GM10266 (cell line): Measurements from ENCODE around the gene VPS13C.

ENCODE experiments used
- DNase-seq: peaks from one replicate; pipeline ENCODE4 v3.0.0; 2012; ENCODE audit errors: extremely low spot score
- CTCF ChIP-seq: IDR thresholded peaks from 2 replicates; pipeline ENCODE4 v1.5.1; 2012; ENCODE audit warnings: mild to moderate bottlenecking, low read depth; ENCODE audit not compliant: control insufficient read depth, insufficient read depth; ENCODE audit errors: missing control alignments

The VPS13C gene

GRCh38 chr15:61820951-61821350 lies 239.3 kb downstream of the VPS13C start:
- no peak for DNase-seq
- no peak for TF ChIP-seq CTCF

GRCh38 chr15:61820212-61820611 lies 240.0 kb downstream of the VPS13C start:
- no peak for TF ChIP-seq CTCF
- no peak for DNase-seq

- TF ChIP-seq CTCF, result no peak
- DNase-seq, result no peak
Measured at GRCh38 chr15:61819386-61819785, 240.9 kb downstream of the VPS13C start.

GRCh38 chr15:61818801-61819200 lies 241.4 kb downstream of the VPS13C start:
- no peak for TF ChIP-seq CTCF
- DNase-seq, result no peak

GRCh38 chr15:61816856-61817255 lies 243.4 kb downstream of the VPS13C start:
- TF ChIP-seq CTCF, result no peak

GRCh38 chr15:61815356-61816083 lies 244.7 kb downstream of the VPS13C start:
- no peak for DNase-seq
- TF ChIP-seq CTCF, result no peak

More at GRCh38 chr15:61816856-61817255, 243.4 kb downstream of the VPS13C start:
- no peak for DNase-seq

- no peak for TF ChIP-seq CTCF
- no peak for DNase-seq
Measured at GRCh38 chr15:61812476-61812875, 247.8 kb downstream of the VPS13C start.
